ENCODE measurements around the gene RTP5. TPM values are rescaled to one million over a fixed set of nuclear protein-coding genes. Genes with fewer than 3 reads are reported as not detected.

RTP5 gene
- total RNA-seq, 1 experiment from 2014 or later: not detected

DNA sequence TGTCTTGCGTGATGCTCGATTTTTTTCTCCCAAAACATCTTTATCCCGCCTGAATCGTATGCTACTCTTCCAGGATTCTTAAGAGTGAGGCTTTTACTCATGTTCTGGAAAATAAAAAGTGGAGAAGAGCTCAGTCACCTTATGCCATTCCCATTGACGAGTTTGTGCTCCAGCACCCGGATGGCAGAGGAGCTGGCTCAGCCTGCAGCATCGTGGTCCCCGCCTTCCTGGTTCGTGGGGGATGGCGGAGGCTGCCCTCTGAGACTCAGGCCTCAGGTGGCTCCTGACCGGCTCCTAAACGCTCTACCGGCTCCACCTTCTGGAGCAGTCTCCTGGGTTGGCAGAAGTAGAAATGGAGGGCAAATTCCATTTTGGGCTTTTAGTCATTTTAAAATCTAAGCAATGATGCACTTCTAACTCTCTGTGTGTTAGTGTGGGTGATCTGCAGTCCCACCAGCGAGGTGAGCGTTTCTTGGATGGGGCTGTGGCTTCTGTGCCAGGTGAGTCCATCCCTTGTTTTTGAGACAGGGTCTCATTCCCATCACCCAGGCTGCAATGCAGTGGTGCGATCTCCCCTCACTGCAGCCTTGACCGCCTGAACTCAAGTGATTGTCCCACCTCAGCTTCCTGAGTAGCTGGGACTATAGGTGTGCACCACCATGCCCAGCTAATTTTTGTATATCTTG is 27.8 kb downstream of the RTP5 start:
- RAD21 ChIA-PET (ENCODE audit: low non-redundant PET in 1 of 2, low total read pairs in 2 of 2, uncharacterized antibody in 2 of 2, unreplicated experiment in 2 of 2): no interaction called here
- TF ChIP-seq JUND (IDR thresholded peaks at IDR 0.05) (no peak), SP1 (IDR thresholded peaks at IDR 0.05; ENCODE audit: low read depth) (no peak), TCF7L2 (IDR thresholded peaks at IDR 0.05; ENCODE audit: borderline replicate concordance, extremely low read depth, insufficient read depth, insufficient read length) (no peak), FOSL1 (IDR thresholded peaks at IDR 0.05; ENCODE audit: low read depth) (no peak), EZH2phosphoT487 (IDR thresholded peaks at IDR 0.05; ENCODE audit: borderline replicate concordance) (no peak)
- TF ChIP-seq, protein P1, sequence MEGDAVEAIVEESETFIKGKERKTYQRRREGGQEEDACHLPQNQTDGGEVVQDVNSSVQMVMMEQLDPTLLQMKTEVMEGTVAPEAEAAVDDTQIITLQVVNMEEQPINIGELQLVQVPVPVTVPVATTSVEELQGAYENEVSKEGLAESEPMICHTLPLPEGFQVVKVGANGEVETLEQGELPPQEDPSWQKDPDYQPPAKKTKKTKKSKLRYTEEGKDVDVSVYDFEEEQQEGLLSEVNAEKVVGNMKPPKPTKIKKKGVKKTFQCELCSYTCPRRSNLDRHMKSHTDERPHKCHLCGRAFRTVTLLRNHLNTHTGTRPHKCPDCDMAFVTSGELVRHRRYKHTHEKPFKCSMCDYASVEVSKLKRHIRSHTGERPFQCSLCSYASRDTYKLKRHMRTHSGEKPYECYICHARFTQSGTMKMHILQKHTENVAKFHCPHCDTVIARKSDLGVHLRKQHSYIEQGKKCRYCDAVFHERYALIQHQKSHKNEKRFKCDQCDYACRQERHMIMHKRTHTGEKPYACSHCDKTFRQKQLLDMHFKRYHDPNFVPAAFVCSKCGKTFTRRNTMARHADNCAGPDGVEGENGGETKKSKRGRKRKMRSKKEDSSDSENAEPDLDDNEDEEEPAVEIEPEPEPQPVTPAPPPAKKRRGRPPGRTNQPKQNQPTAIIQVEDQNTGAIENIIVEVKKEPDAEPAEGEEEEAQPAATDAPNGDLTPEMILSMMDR (IDR thresholded peaks at IDR 0.05 in 2 of 3, conservative IDR thresholded peaks at IDR 0.05 in 1 of 3; ENCODE audit: borderline replicate concordance in 1 of 3, insufficient read depth in 1 of 3, low read depth in 2 of 3, low read length in 2 of 3): no peak
- TF ChIP-seq, protein P2, sequence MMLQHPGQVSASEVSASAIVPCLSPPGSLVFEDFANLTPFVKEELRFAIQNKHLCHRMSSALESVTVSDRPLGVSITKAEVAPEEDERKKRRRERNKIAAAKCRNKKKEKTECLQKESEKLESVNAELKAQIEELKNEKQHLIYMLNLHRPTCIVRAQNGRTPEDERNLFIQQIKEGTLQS (IDR thresholded peaks at IDR 0.05): no peak
- Histone ChIP-seq H3K36me3 (ENCODE audit: control insufficient read depth in 1 of 2, insufficient read depth in 2 of 2, low read length in 2 of 2) (no peaks in the 10 kb centered on the region), H3K9ac (ENCODE audit: low read length) (no peak overlapping the region), H3K27ac (ENCODE audit: low read depth, low read length) (no peak overlapping the region), H3K9me2 (ENCODE audit: insufficient read depth) (no peaks in the 10 kb centered on the region), H3K79me2 (ENCODE audit: insufficient read depth, low read length) (no peaks in the 10 kb centered on the region), H2AFZ (ENCODE audit: low read depth, low read length, poor library complexity, severe bottlenecking) (no peak overlapping the region), H4K20me1 (ENCODE audit: insufficient read depth) (no peaks in the 10 kb centered on the region), H3K4me3 (replicated peaks in 1 of 2; ENCODE audit: low read depth in 1 of 2, low read length in 2 of 2) (no peak overlapping the region), H3K4me2 (ENCODE audit: low read length) (no peak overlapping the region), H3K4me1 (ENCODE audit: control insufficient read depth in 1 of 2, insufficient read depth in 2 of 2, low read length in 2 of 2) (peaks cover 0 to 11% of the 10 kb centered on the region in 2 experiments; a peak in 1 of 4 replicates), H3K27me3 (ENCODE audit: insufficient read depth, low read length) (no peaks in the 10 kb centered on the region), H3K9me3 (ENCODE audit: control insufficient read depth in 1 of 2, insufficient read depth in 1 of 2, low read depth in 1 of 2, low read length in 2 of 2) (no peaks in the 10 kb centered on the region)
- POLR2A ChIA-PET: no interaction called here
- CTCF ChIA-PET: no interaction called here
- intact Hi-C loops (cut with micrococcal nuclease): no loop called here
- ATAC-seq: no peak; the same call in 1 of the 2 replicates
- BruUV-seq (replicated peaks): no TSS peak
- no peak for DNase-seq (ENCODE audit: low read depth, low spot score)

All from HCT116 (cell line).